Muscle layer of duodenum (tissue), 2 donors: ENCODE data around the gene UBAP2.
"Not testable (repeated sequence)": the region's sequence is repeated elsewhere in the genome, so short reads cannot be mapped to it uniquely, and the experiment has no call there.

ENCODE experiments used
- H3K27ac ChIP-seq: one replicate; pipeline ENCODE4 v1.7.0; 2013; ENCODE audit warnings: mild to moderate bottlenecking, low read length
- H3K27me3 ChIP-seq: one replicate; pipeline ENCODE4 v1.7.0; 2013; ENCODE audit warnings: low read depth, mild to moderate bottlenecking, control low read depth, low read length
- H3K36me3 ChIP-seq, 2 donors: one replicate each; pipeline ENCODE4 v1.7.0; 2013; ENCODE audit warnings: low read length in 2 of 2, control low read depth in 1 of 2, mild to moderate bottlenecking in 1 of 2; ENCODE audit not compliant: insufficient read depth in 2 of 2, control insufficient read depth in 1 of 2
- H3K4me1 ChIP-seq, 2 donors: one replicate each; pipeline ENCODE4 v1.7.0; 2013; ENCODE audit warnings: low read length in 2 of 2, mild to moderate bottlenecking in 2 of 2, control low read depth in 1 of 2, moderate library complexity in 1 of 2; ENCODE audit not compliant: insufficient read depth in 2 of 2, control insufficient read depth in 1 of 2
- H3K4me3 ChIP-seq, 2 donors: one replicate each; pipeline ENCODE4 v1.7.0; 2013; ENCODE audit warnings: low read length in 2 of 2, low read depth in 1 of 2, mild to moderate bottlenecking in 1 of 2
- H3K9me3 ChIP-seq, 2 donors: one replicate each; pipeline ENCODE4 v1.7.0; 2013; ENCODE audit warnings: low read length in 2 of 2, control low read depth in 1 of 2, mild to moderate bottlenecking in 1 of 2; ENCODE audit not compliant: control insufficient read depth in 1 of 2
- donor health status: healthy.

UBAP2 gene

GRCh38 chr9:34016149-34016548 lies 32.5 kb downstream of the UBAP2 start:
- H3K4me3 ChIP-seq, result no peak overlapping the region
- H3K36me3 ChIP-seq, result peaks cover 0 to 6% of the 10 kb centered on the region in 2 donors
- H3K9me3 ChIP-seq, result no peaks in the 10 kb centered on the region
- no peaks in the 10 kb centered on the region for H3K4me1 ChIP-seq
- H3K27ac ChIP-seq, result no peak overlapping the region
- H3K27me3 ChIP-seq, result no peaks in the 10 kb centered on the region

GRCh38 chr9:34010979-34011378 lies 37.7 kb downstream of the UBAP2 start:
- H3K27me3 ChIP-seq, result no peaks in the 10 kb centered on the region
- peaks cover 0 to 10% of the 10 kb centered on the region in 2 donors for H3K36me3 ChIP-seq
- no peaks in the 10 kb centered on the region for H3K9me3 ChIP-seq
- no peak overlapping the region for H3K27ac ChIP-seq
- H3K4me1 ChIP-seq, result no peaks in the 10 kb centered on the region
- no peak overlapping the region for H3K4me3 ChIP-seq

- Histone ChIP-seq H3K4me3 (no peak overlapping the region), H3K27ac (no peak overlapping the region), H3K27me3 (no peaks in the 10 kb centered on the region), H3K4me1 (no peaks in the 10 kb centered on the region), H3K36me3 (peaks cover 0 to 15% of the 10 kb centered on the region in 2 donors), H3K9me3 (no peaks in the 10 kb centered on the region)
These were observed 46.7 kb downstream of the UBAP2 start for GRCh38 chr9:34001951-34002350.

DNA sequence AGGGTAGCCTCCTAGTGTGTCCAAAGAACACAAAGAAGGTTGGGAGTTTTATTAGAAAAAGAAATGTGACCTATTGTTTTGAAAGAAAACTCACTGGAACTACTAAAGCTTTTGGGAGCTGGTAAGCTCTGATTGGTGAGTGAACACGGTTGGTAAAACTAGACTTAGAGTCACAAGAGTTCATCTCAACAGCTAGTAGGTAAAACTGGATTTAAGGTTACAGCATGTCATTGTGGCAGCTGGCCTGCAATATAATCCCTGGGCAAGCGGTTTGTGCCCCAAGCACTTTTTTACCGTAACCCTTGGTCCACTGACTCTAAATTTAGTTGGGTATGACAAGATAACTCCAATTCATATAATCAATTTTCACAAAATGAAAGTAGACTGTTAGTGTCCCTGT lies 47.4 kb downstream of the UBAP2 start:
- H3K4me3 ChIP-seq, result no peak overlapping the region
- H3K27ac ChIP-seq, result no peak overlapping the region
- no peaks in the 10 kb centered on the region for H3K27me3 ChIP-seq
- H3K9me3 ChIP-seq, result no peaks in the 10 kb centered on the region
- H3K4me1 ChIP-seq, result no peaks in the 10 kb centered on the region
- H3K36me3 ChIP-seq, result peaks cover 0 to 19% of the 10 kb centered on the region in 2 donors

DNA sequence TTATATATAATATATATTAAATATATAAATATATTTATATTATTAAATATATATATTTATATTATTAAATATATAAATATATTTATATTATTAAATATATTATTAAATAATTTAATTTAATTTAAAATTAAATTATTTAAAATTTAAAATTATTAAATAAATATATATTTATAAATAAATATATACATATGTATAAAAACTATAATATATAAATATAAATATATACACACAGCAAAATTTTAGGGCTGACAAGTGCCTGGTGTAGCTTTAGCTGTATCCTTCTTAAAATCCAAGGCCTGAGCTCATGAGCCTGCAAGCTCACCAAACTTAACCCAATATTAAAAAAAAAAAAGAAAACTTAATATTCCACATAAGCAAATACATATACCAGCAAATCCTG lies 53.2 kb downstream of the UBAP2 start:
- Histone ChIP-seq H3K4me3 (no peak overlapping the region), H3K9me3 (no peaks in the 10 kb centered on the region), H3K27me3 (no peaks in the 10 kb centered on the region), H3K4me1 (no peaks in the 10 kb centered on the region), H3K27ac (no peak overlapping the region), H3K36me3 (peaks cover 4 to 19% of the 10 kb centered on the region in 2 donors)

DNA sequence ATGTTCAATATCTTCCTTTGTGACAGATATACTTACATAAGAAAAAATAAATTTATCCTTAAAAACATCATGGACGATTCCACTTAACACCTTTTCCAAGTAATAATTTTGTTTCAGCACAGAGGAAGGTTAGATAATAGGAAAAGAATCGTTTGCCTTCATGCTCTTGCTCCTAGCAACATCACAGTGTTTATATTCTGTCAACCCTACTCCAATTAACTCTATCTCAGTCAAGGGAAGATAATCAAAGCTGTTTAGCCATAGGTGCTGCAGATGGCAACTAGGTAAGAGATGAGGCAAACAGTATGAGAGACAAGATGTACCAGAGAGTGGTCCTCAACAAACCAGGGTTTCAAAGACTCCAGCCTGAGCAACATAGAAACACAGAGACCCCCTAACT lies 55.6 kb downstream of the UBAP2 start:
- no peaks in the 10 kb centered on the region for H3K4me1 ChIP-seq
- H3K27ac ChIP-seq, result no peak overlapping the region
- H3K36me3 ChIP-seq, result peaks cover 4 to 20% of the 10 kb centered on the region in 2 donors
- H3K9me3 ChIP-seq, result no peaks in the 10 kb centered on the region
- H3K27me3 ChIP-seq, result no peaks in the 10 kb centered on the region
- H3K4me3 ChIP-seq, result no peak overlapping the region

- H3K9me3 ChIP-seq, result no peaks in the 10 kb centered on the region
- no peaks in the 10 kb centered on the region for H3K27me3 ChIP-seq
- H3K36me3 ChIP-seq, result peaks cover 4 to 16% of the 10 kb centered on the region in 2 donors
- no peak overlapping the region for H3K27ac ChIP-seq
- no peak overlapping the region for H3K4me3 ChIP-seq
- H3K4me1 ChIP-seq, result no peaks in the 10 kb centered on the region
These were observed 56.1 kb downstream of the UBAP2 start for GRCh38 chr9:33992632-33993031.

DNA sequence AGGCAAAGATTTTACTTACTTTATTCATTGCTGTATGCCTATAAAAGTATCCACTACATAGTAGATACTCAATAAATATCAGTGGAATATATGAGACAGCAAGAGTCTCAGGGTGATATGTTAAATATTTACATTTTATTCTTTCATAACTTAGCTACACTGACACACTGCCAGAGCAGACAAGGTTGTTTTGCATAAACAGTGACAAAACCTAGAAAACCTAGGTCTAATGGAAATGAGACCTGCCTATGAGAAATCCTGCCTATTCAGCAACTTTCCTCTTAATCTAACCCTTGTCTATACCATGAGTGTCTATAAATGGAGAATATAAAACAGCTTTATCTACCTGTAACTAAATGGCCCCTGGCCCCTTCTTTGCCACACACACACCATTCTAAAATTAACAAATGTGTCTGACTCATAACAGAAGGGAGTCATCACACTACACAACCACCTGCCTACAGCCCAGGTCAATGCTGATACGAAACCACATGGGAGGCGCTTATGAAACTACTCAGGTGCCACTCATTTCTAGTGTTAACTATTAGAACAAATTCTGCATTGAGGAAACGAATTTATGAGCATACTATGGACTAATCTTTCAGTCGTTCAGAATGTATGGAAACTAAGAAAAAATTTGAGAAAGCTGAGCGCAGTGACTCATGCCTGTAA lies 60.3 kb downstream of the UBAP2 start:
- H3K4me1 ChIP-seq, result no peaks in the 10 kb centered on the region
- H3K9me3 ChIP-seq, result no peaks in the 10 kb centered on the region
- no peak overlapping the region for H3K27ac ChIP-seq
- H3K4me3 ChIP-seq, result no peak overlapping the region
- H3K27me3 ChIP-seq, result no peaks in the 10 kb centered on the region
- peaks cover 16 to 19% of the 10 kb centered on the region in 2 donors for H3K36me3 ChIP-seq

GRCh38 chr9:33976414-33976813 lies 72.3 kb downstream of the UBAP2 start:
- Histone ChIP-seq H3K4me1 (no peaks in the 10 kb centered on the region), H3K36me3 (peaks cover 8 to 11% of the 10 kb centered on the region in 2 donors), H3K4me3 (no peak overlapping the region), H3K27me3 (no peaks in the 10 kb centered on the region), H3K27ac (no peak overlapping the region), H3K9me3 (no peaks in the 10 kb centered on the region)

DNA sequence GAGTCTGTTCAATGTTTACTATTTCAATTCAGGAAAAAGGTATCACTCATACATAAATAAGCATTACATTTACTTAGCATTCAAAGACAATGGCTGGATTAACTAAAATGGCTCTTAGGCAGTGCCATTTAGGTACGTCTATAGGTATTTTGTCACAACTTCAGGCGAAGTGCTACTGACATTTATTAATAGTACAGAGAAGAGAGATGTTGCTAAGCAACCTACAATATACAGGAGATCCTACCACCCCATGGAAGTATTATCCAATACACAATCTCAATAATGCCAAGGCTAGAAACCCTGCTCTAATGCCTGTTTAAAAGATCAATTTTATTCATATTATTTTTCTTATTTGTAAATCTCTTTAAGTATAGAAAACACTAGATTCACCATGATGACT lies 76.0 kb downstream of the UBAP2 start:
- H3K9me3 ChIP-seq, result no peaks in the 10 kb centered on the region
- H3K36me3 ChIP-seq, result peaks cover 12 to 16% of the 10 kb centered on the region in 2 donors
- H3K27ac ChIP-seq, result no peak overlapping the region
- no peak overlapping the region for H3K4me3 ChIP-seq
- no peaks in the 10 kb centered on the region for H3K4me1 ChIP-seq
- H3K27me3 ChIP-seq, result no peaks in the 10 kb centered on the region

GRCh38 chr9:33964086-33964768 lies 84.5 kb downstream of the UBAP2 start:
- Histone ChIP-seq H3K4me1 (no peaks in the 10 kb centered on the region), H3K27me3 (no peaks in the 10 kb centered on the region), H3K36me3 (peaks cover 0 to 10% of the 10 kb centered on the region in 2 donors), H3K4me3 (no peak overlapping the region), H3K27ac (no peak overlapping the region), H3K9me3 (no peaks in the 10 kb centered on the region)

GRCh38 chr9:33962468-33962867 lies 86.2 kb downstream of the UBAP2 start:
- not testable (repeated sequence) for H3K27ac ChIP-seq, H3K4me1 ChIP-seq, H3K9me3 ChIP-seq, H3K4me3 ChIP-seq, H3K27me3 ChIP-seq
- H3K36me3 ChIP-seq, result peaks cover 0 to 12% of the 10 kb centered on the region in 2 donors
